Spleen (tissue), 7 donors: ENCODE results near the gene PROB1.
A peak's percentile ranks its signal among the peaks of the same experiment; 100 is the strongest.

Experiments
- POLR2A ChIP-seq, 3 donors: fragments of 450-650 bp; IDR thresholded peaks; one replicate each; pipeline ENCODE4 v1.5.1; 2017; ENCODE audit warnings: antibody characterized with exemption in 3 of 3, mild to moderate bottlenecking in 1 of 3
- TF ChIP-seq, protein P1 (sequence below), 11 experiments: fragments of 200-600 bp in 7 of 11; fragments of 450-650 bp in 4 of 11; sonication (generic) in 4 of 11; IDR thresholded peaks in 8 of 11; conservative IDR thresholded peaks in 3 of 11; 1 replicate in 7 of 11; 2 replicates in 4 of 11; pipeline versions ENCODE4 v1.4.0 to v1.8.0; 2016 to 2021; ENCODE audit warnings: antibody characterized with exemption in 11 of 11, inconsistent platforms in 4 of 11, mild to moderate bottlenecking in 1 of 11
- donor health status: DM: no; HTN: no; CAD: no; lungs with moderate emphysema.
- donor health status: DM: no; HTN: no; CAD: no.
- donor health status: DM: no; HTN: no; CAD: no.

DNA sequence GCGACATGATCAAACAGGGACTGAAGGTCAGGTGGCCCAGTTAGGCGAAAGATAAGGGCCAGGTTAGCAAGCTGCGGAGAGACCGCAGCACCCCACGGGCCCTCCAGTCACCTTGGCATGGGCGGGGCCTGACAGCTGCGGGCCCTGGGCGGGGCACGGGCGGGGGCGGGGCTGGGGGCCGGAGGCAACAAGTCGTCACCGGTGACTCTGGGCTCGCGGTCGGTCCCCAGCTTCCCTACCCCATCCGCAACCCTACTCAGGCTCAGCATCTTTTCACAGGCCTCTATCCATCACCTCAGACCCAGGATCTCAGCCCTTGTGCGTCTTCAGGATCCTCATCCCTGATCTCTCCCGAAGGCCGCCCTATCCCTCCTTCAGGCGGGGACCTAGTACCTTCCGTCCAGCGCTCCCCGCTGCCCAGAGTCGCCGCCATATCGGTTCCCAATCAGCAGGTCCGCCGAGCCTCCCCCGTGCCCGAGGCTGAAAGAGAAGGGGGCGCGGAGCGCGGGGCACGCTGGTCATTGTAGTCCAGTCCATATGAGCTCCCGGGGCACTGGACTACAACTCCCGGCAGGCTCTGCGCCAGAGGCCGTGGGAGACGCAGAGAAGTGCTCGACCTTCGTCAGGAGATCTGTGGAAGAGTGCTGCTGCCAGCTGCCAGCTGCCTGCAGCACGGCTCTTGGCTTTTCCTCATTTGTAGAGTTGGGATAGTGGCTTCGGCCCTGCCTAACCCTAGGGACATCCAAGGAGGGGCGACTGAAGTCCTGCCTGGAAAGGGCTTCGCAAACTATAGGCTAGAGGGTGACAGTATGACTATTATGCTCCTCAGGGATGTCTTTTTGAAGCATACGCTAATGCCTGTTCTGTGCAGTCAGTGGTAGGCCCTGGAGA, 44.4 kb upstream of the PROB1 start, which contains the start of gene DNAJC18:
- peak in 2 of 3 donors; percentile 1 to 64 for TF ChIP-seq POLR2A (IDR thresholded peaks at IDR 0.05)
- TF ChIP-seq, protein P1, sequence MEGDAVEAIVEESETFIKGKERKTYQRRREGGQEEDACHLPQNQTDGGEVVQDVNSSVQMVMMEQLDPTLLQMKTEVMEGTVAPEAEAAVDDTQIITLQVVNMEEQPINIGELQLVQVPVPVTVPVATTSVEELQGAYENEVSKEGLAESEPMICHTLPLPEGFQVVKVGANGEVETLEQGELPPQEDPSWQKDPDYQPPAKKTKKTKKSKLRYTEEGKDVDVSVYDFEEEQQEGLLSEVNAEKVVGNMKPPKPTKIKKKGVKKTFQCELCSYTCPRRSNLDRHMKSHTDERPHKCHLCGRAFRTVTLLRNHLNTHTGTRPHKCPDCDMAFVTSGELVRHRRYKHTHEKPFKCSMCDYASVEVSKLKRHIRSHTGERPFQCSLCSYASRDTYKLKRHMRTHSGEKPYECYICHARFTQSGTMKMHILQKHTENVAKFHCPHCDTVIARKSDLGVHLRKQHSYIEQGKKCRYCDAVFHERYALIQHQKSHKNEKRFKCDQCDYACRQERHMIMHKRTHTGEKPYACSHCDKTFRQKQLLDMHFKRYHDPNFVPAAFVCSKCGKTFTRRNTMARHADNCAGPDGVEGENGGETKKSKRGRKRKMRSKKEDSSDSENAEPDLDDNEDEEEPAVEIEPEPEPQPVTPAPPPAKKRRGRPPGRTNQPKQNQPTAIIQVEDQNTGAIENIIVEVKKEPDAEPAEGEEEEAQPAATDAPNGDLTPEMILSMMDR (IDR thresholded peaks at IDR 0.05 in 8 of 11, conservative IDR thresholded peaks at IDR 0.05 in 3 of 11), result peak in 2 of 11 experiments; percentile 3 to 29
